ENCODE measurements around the gene SACM1L. TPM values are rescaled to one million over a fixed set of nuclear protein-coding genes. Genes with fewer than 3 reads are reported as not detected.

Gene SACM1L
- total and polyA plus RNA-seq, 4 donors: 50.3 to 77.6 (median 57.8) TPM

DNA sequence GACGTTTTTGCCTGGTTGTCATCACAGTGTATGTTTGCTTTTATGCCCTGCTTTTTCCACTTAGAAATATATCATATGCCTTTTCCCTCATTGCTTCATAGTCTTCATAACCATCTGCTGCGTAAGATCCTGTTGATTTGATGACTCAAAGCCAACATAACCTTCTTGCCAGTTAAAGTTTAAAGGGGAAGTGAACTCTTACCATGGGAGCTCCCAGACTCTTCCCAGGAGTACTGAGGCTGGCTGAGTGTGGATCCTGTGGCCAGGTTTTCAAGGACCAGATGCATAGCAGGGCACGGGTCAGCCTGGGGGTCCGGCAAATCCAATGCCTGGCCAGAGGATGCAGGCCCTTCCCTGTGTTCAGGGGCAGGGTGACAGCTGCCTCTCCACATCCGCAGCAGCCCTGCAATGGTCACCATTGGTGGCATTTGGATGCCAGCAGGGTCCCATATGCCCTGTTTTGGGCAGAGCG lies 42.0 kb upstream of the SACM1L start:
- Histone ChIP-seq H3K27ac (ENCODE audit: low read depth, low read length) (no peak overlapping the region), H3K36me3 (ENCODE audit: control insufficient read depth, insufficient read depth, low read length) (peaks cover 3% of the 10 kb centered on the region), H3K27me3 (ENCODE audit: control insufficient read depth, insufficient read depth, low read length) (no peaks in the 10 kb centered on the region), H3K4me1 (ENCODE audit: control insufficient read depth, insufficient read depth, low read length) (peaks cover 21% of the 10 kb centered on the region), H3K9me3 (ENCODE audit: control insufficient read depth, insufficient read depth, low read length) (no peaks in the 10 kb centered on the region), H3K4me3 (ENCODE audit: low read depth, low read length) (no peak overlapping the region)
- DNase-seq (ENCODE audit: low read depth in 4 of 6, low spot score in 6 of 6): peak in 1 of 6 donors; percentile 71
- 85% methylated on average over 4 of the region's 6 CpGs for WGBS (ENCODE audit: insufficient coverage)

DNA sequence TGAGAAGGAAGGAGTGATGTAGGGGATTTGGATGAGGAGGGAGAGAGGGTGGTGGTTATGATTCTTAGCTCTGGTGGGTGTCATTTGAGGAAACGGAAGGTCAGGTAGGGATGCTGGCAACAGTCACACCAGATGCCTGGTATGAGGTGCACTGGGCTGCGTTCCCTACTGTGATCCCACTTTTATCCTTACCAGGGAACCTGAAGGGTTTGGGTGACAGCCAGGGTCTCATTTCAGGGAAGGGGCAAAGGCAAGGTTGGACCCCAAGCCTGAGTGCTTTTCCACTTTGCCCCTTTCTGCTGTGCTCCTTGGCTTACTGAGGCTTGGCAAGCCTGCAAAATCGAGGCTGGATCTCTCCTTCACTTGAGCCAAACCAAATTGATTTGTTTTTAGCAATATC lies 36.0 kb upstream of the SACM1L start:
- no peaks in the 10 kb centered on the region for H3K9me3 ChIP-seq (ENCODE audit: control insufficient read depth, insufficient read depth, low read length)
- 100% methylated on average over 1 of the region's 3 CpGs for WGBS (ENCODE audit: insufficient coverage)
- H3K27ac ChIP-seq (ENCODE audit: low read depth, low read length): no peak overlapping the region
- no peak for DNase-seq (ENCODE audit: low read depth in 4 of 6, low spot score in 6 of 6)
- no peaks in the 10 kb centered on the region for H3K36me3 ChIP-seq (ENCODE audit: control insufficient read depth, insufficient read depth, low read length)
- peaks cover 15% of the 10 kb centered on the region for H3K4me1 ChIP-seq (ENCODE audit: control insufficient read depth, insufficient read depth, low read length)
- no peaks in the 10 kb centered on the region for H3K27me3 ChIP-seq (ENCODE audit: control insufficient read depth, insufficient read depth, low read length)
- no peak overlapping the region for H3K4me3 ChIP-seq (ENCODE audit: low read depth, low read length)

DNA sequence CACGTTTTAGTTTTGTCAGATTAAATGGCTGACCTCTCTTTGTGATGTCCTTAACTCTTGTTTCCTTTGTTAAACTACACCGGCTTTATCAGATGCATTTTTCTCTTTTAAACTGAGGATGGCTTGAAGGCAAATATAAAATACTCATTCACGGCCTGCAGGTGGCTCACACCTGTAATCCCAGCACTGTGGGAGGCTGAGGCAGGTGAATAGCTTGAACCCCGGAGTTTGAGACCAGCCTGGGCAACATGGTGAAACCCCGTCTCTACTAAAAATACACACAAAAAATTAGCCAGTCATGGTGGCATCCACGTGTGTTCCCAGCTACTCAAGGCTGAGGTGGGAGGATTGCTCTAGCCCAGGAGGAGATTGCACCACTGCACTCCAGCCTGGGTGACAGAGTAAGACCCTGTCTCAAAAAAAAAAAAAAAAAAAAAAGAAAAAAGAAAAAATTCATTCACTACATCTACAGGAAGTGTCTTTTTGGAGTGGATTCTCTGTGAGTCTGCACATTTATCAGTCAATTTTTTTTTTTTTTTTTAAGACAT lies 34.7 kb upstream of the SACM1L start:
- no peaks in the 10 kb centered on the region for H3K27me3 ChIP-seq (ENCODE audit: control insufficient read depth, insufficient read depth, low read length)
- no peak overlapping the region for H3K4me3 ChIP-seq (ENCODE audit: low read depth, low read length)
- no peak for DNase-seq (ENCODE audit: low read depth in 4 of 6, low spot score in 6 of 6)
- no peaks in the 10 kb centered on the region for H3K36me3 ChIP-seq (ENCODE audit: control insufficient read depth, insufficient read depth, low read length)
- no CpG with 5 or more reads among the region's 6 CpGs for WGBS (ENCODE audit: insufficient coverage)
- H3K27ac ChIP-seq (ENCODE audit: low read depth, low read length): no peak overlapping the region
- H3K9me3 ChIP-seq (ENCODE audit: control insufficient read depth, insufficient read depth, low read length): no peaks in the 10 kb centered on the region
- peaks cover 15% of the 10 kb centered on the region for H3K4me1 ChIP-seq (ENCODE audit: control insufficient read depth, insufficient read depth, low read length)

DNA sequence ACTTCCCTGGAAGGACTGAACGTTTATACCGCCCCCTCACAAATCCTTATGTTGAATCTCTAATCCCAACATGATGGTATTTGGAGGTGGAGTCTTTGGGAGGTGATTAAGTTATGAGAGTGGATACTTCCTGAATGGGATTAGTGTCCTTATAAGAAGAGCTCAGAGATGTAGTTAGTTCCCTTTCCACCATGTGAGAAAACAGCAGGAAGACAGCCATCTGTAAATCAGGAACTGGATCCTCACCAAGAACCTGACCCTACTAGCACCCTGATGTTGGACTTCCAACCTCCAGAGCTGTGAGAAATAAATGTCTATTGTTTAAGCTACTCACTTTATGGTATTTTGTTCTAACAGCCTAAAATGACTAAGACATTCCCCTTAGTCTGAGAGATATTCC lies 33.3 kb upstream of the SACM1L start:
- no CpG with 5 or more reads among the region's 2 CpGs for WGBS (ENCODE audit: insufficient coverage)
- Histone ChIP-seq H3K9me3 (ENCODE audit: control insufficient read depth, insufficient read depth, low read length) (no peaks in the 10 kb centered on the region), H3K27me3 (ENCODE audit: control insufficient read depth, insufficient read depth, low read length) (no peaks in the 10 kb centered on the region), H3K36me3 (ENCODE audit: control insufficient read depth, insufficient read depth, low read length) (no peaks in the 10 kb centered on the region), H3K4me1 (ENCODE audit: control insufficient read depth, insufficient read depth, low read length) (peaks cover 15% of the 10 kb centered on the region), H3K27ac (ENCODE audit: low read depth, low read length) (no peak overlapping the region), H3K4me3 (ENCODE audit: low read depth, low read length) (no peak overlapping the region)
- DNase-seq (ENCODE audit: low read depth in 4 of 6, low spot score in 6 of 6): no peak

GRCh38 chr3:45656575-45657363 lies 32.4 kb upstream of the SACM1L start:
- 57% methylated on average over 13 of the region's 14 CpGs for WGBS (ENCODE audit: insufficient coverage)
- H3K27ac ChIP-seq (ENCODE audit: low read depth, low read length): no peak overlapping the region
- H3K27me3 ChIP-seq (ENCODE audit: control insufficient read depth, insufficient read depth, low read length): no peaks in the 10 kb centered on the region
- no peak overlapping the region for H3K4me3 ChIP-seq (ENCODE audit: low read depth, low read length)
- peak in 5 of 6 donors; percentile 75 to 96 (median 86) for DNase-seq (ENCODE audit: low read depth in 4 of 6, low spot score in 6 of 6)
- H3K36me3 ChIP-seq (ENCODE audit: control insufficient read depth, insufficient read depth, low read length): no peaks in the 10 kb centered on the region
- no peaks in the 10 kb centered on the region for H3K9me3 ChIP-seq (ENCODE audit: control insufficient read depth, insufficient read depth, low read length)
- peaks cover 15% of the 10 kb centered on the region for H3K4me1 ChIP-seq (ENCODE audit: control insufficient read depth, insufficient read depth, low read length)

DNA sequence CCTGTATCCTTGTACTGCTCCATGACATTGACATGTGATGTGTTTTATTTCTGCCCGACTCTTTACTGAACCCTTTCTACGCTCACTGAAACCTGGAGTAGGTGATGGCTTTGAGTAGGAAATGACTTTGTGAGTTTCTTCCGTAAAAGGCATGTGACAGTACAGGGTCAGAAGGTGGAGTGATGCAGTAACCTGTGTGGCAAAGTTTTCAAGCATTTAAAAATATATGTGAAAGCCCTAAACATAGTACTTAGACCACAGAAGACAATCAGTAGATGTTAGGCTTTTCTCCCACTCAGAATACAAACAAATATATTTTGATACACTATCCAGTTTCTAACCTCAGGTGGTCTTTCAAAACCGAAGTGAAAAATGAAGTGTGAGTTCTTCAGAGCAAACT lies 31.3 kb upstream of the SACM1L start:
- Histone ChIP-seq H3K36me3 (ENCODE audit: control insufficient read depth, insufficient read depth, low read length) (no peaks in the 10 kb centered on the region), H3K9me3 (ENCODE audit: control insufficient read depth, insufficient read depth, low read length) (no peaks in the 10 kb centered on the region), H3K4me3 (ENCODE audit: low read depth, low read length) (no peak overlapping the region), H3K4me1 (ENCODE audit: control insufficient read depth, insufficient read depth, low read length) (peaks cover 11% of the 10 kb centered on the region), H3K27ac (ENCODE audit: low read depth, low read length) (no peak overlapping the region), H3K27me3 (ENCODE audit: control insufficient read depth, insufficient read depth, low read length) (no peaks in the 10 kb centered on the region)
- no peak for DNase-seq (ENCODE audit: low read depth in 4 of 6, low spot score in 6 of 6)
- WGBS (ENCODE audit: insufficient coverage): 100% methylated on average over 1 of the region's 4 CpGs

DNA sequence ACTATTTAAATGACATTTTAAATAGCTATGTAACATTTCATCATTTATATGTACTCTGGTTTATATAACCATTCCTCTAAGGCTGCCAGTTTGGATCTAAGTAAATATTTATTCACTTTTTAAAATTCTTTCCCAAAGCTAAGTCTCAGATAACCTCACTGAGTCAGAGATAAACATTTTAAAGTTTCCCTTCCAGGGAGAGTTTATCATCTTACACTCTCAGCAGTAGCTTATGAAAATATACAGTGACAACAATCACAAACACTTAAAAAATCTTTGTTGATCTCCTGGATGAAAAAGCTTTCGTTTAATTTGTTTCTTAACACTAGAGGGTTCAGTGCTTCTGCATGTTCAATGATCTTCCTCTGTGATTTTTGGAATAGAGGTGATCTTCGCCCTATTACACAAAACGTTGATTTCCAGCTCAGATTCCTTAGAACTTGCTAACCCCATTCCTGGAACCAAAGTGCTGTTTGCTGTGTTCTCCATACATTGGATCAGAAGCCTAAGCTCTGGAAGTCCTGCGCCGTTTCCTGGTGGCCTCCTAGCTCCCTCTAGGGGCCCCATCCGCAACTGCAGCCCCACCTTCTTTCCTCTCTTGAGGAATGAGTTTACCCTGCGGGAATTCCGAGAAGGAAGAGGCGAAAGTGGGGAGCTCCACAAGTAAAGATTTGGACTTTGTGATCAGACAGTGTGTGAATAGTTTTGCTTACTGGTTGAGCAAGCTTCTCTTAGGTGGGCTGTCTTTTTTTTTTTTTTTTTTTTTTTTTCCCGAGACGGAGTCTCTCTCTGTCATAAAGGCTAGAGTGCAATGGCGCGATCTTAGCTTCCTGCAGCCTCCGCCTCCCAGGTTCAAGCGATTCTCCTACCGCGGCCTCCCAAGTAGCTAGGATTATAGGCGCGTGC lies 29.3 kb upstream of the SACM1L start:
- WGBS (ENCODE audit: insufficient coverage): 89% methylated on average over 11 of the region's 19 CpGs
- H3K36me3 ChIP-seq (ENCODE audit: control insufficient read depth, insufficient read depth, low read length): no peaks in the 10 kb centered on the region
- peaks cover 9% of the 10 kb centered on the region for H3K4me1 ChIP-seq (ENCODE audit: control insufficient read depth, insufficient read depth, low read length)
- no peak overlapping the region for H3K27ac ChIP-seq (ENCODE audit: low read depth, low read length)
- H3K4me3 ChIP-seq (ENCODE audit: low read depth, low read length): no peak overlapping the region
- H3K27me3 ChIP-seq (ENCODE audit: control insufficient read depth, insufficient read depth, low read length): no peaks in the 10 kb centered on the region
- no peaks in the 10 kb centered on the region for H3K9me3 ChIP-seq (ENCODE audit: control insufficient read depth, insufficient read depth, low read length)
- peak in 3 of 6 donors; percentile 36 to 84 (median 71) for DNase-seq (ENCODE audit: low read depth in 4 of 6, low spot score in 6 of 6)

DNA sequence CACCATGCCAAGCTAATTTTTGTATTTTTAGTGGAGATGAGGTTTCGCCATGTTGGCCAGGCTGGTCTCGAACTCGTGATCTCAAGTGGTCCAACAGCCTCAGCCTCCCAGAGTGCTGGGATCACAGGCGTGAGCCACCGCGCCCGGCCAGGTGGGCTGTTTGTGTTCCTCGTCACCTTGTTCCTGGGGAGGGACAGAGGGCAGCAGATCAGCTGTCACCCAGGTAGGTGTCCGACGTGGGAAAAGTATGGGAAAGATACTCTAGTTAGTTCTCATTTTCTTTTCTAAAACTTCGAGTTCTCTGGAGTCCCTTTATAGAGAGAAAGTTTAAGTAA lies 28.7 kb upstream of the SACM1L start:
- Histone ChIP-seq H3K9me3 (ENCODE audit: control insufficient read depth, insufficient read depth, low read length) (no peaks in the 10 kb centered on the region), H3K27ac (ENCODE audit: low read depth, low read length) (no peak overlapping the region), H3K4me3 (ENCODE audit: low read depth, low read length) (no peak overlapping the region), H3K4me1 (ENCODE audit: control insufficient read depth, insufficient read depth, low read length) (peaks cover 9% of the 10 kb centered on the region), H3K27me3 (ENCODE audit: control insufficient read depth, insufficient read depth, low read length) (no peaks in the 10 kb centered on the region), H3K36me3 (ENCODE audit: control insufficient read depth, insufficient read depth, low read length) (peaks cover under 1% of the 10 kb centered on the region)
- no peak for DNase-seq (ENCODE audit: low read depth in 4 of 6, low spot score in 6 of 6)
- 97% methylated on average over 8 of the region's 11 CpGs for WGBS (ENCODE audit: insufficient coverage)

GRCh38 chr3:45664578-45664977 lies 24.6 kb upstream of the SACM1L start:
- Histone ChIP-seq H3K27ac (ENCODE audit: low read depth, low read length) (peak overlapping the region; percentile 25), H3K36me3 (ENCODE audit: control insufficient read depth, insufficient read depth, low read length) (peaks cover 7% of the 10 kb centered on the region), H3K4me1 (ENCODE audit: control insufficient read depth, insufficient read depth, low read length) (peaks cover 26% of the 10 kb centered on the region), H3K27me3 (ENCODE audit: control insufficient read depth, insufficient read depth, low read length) (no peaks in the 10 kb centered on the region), H3K4me3 (ENCODE audit: low read depth, low read length) (no peak overlapping the region), H3K9me3 (ENCODE audit: control insufficient read depth, insufficient read depth, low read length) (no peaks in the 10 kb centered on the region)
- DNase-seq (ENCODE audit: low read depth in 4 of 6, low spot score in 6 of 6): no peak
- WGBS (ENCODE audit: insufficient coverage): 75% methylated on average over 4 of the region's 10 CpGs
